Measurements from ENCODE around the gene PRKCE.

DNA sequence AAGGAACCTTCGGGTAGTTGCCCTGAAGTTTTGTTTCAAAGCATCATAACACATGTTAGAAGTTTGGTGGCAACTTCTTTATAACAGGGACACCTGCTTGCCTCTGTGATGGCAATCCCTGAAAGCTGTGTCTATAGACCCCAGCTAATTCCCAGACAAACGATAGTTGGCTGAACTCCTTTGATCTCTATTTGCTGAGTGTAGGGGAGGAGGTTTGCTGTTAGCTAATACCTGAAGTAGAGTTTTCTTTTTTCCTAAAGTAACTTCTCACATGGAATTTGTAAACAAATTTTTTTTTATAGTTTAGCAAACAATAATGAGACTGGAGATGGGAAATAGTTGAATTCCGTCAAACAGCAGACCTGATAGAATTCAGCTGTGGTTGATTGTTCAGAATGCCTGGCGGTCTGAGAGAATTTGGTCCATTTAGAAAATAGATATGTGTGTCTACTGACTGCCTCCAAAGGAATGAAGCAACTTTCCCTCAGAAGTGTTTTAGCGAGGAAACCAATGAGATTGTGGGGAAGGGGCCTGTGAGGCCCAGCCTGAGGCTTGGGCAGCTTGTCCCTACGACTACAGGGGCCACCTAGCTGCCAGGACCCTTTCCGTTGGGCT lies 522.3 kb downstream of the PRKCE start:
- TF ChIP-seq, protein P1, sequence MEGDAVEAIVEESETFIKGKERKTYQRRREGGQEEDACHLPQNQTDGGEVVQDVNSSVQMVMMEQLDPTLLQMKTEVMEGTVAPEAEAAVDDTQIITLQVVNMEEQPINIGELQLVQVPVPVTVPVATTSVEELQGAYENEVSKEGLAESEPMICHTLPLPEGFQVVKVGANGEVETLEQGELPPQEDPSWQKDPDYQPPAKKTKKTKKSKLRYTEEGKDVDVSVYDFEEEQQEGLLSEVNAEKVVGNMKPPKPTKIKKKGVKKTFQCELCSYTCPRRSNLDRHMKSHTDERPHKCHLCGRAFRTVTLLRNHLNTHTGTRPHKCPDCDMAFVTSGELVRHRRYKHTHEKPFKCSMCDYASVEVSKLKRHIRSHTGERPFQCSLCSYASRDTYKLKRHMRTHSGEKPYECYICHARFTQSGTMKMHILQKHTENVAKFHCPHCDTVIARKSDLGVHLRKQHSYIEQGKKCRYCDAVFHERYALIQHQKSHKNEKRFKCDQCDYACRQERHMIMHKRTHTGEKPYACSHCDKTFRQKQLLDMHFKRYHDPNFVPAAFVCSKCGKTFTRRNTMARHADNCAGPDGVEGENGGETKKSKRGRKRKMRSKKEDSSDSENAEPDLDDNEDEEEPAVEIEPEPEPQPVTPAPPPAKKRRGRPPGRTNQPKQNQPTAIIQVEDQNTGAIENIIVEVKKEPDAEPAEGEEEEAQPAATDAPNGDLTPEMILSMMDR (conservative IDR thresholded peaks at IDR 0.05; ENCODE audit: low read depth, low read length) = no peak
- no peak for TF ChIP-seq EZH2 (IDR thresholded peaks at IDR 0.05; ENCODE audit: borderline replicate concordance, low read depth, low read length, poor library complexity, severe bottlenecking)
